ENCODE data around the gene ID2. TPM values are rescaled to one million over a fixed set of nuclear protein-coding genes. Genes with fewer than 3 reads are reported as not detected.

Gene ID2
- total and polyA plus RNA-seq, 2 of the 13 experiments (the other 11 are each of a cell fraction or from before 2014, with no cell fraction given): 214 to 719 TPM

- BruUV-seq (replicated peaks): no TSS peak
- peak overlapping the region; percentile 100 for H3K27ac ChIP-seq (ENCODE audit: extremely low read length, insufficient read depth, low read length)
- in situ Hi-C loops (cut with HindIII; ENCODE audit: extremely low pct_ligation_motif_present, low pct_unique_long_range_greater_than_20kb): no loop called here
- TF ChIP-seq CREB1 (IDR thresholded peaks at IDR 0.05) (no peak), CREB1 (CRISPR knock-in tag; IDR thresholded peaks at IDR 0.05) (no peak), NFYB (CRISPR knock-in tag; IDR thresholded peaks at IDR 0.05) (no peak), MBD4 (IDR thresholded peaks at IDR 0.05; ENCODE audit: borderline replicate concordance, low read length) (0 out of 2 replicates have a peak, but pooled peaks have one; percentile 57), HNRNPK (IDR thresholded peaks at IDR 0.05; ENCODE audit: low read depth, low read length, poor library complexity, severe bottlenecking) (peak; percentile 90), UBTF (CRISPR knock-in tag; IDR thresholded peaks at IDR 0.05) (no peak), U2AF1 (optimal IDR thresholded peaks at IDR 0.05; ENCODE audit: low read depth, low read length) (no peak), ARNT (IDR thresholded peaks at IDR 0.05) (no peak), HMG20B (CRISPR knock-in tag; conservative IDR thresholded peaks at IDR 0.05) (no peak; the same call in 1 of the 2 replicates), ZNF3 (CRISPR knock-in tag; IDR thresholded peaks at IDR 0.05) (no peak), PCBP1 (IDR thresholded peaks at IDR 0.05; ENCODE audit: borderline replicate concordance, low read depth, low read length) (peak; percentile 99), STAG1 (CRISPR knock-in tag; IDR thresholded peaks at IDR 0.05) (no peak; the same call in 1 of the 2 replicates), PHB2 (IDR thresholded peaks at IDR 0.05; ENCODE audit: partially characterized antibody) (no peak), FOXA3 (CRISPR knock-in tag; IDR thresholded peaks at IDR 0.05) (peak; percentile 52; the same call in 1 of the 2 replicates), NFIB (CRISPR knock-in tag; IDR thresholded peaks at IDR 0.05; ENCODE audit: borderline replicate concordance) (no peak), ZBTB4 (CRISPR knock-in tag; IDR thresholded peaks at IDR 0.05; ENCODE audit: borderline replicate concordance) (no peak), ZNF530 (CRISPR knock-in tag; IDR thresholded peaks at IDR 0.05; ENCODE audit: low read depth) (no peak), SAP130 (CRISPR knock-in tag; IDR thresholded peaks at IDR 0.05; ENCODE audit: low read depth) (peak; percentile 76; the same call in 1 of the 2 replicates), ATF3 (CRISPR knock-in tag; IDR thresholded peaks at IDR 0.05) (no peak)
Observed at GRCh38 chr2:8680822-8681760, 765 bp upstream of the ID2 start.

More at GRCh38 chr2:8680822-8681760, 765 bp upstream of the ID2 start:
- Histone ChIP-seq H3K4me2 (ENCODE audit: low read depth, low read length) (peak overlapping the region; percentile 99), H3K4me3 (replicated peaks in 1 of 3; ENCODE audit: insufficient read depth in 1 of 3, low read depth in 2 of 3, low read length in 3 of 3) (peak overlapping the region; percentile 65 to 94 (median 79)), H3K36me3 (replicated peaks in 1 of 2; ENCODE audit: control insufficient read depth in 1 of 2, insufficient read depth in 2 of 2, low read length in 2 of 2) (no peaks in the 10 kb centered on the region), H3K79me2 (ENCODE audit: insufficient read depth, low read length) (peaks cover 36% of the 10 kb centered on the region), H2AFZ (ENCODE audit: low read length) (no peak overlapping the region), H3K4me1 (ENCODE audit: insufficient read depth, low read length) (peaks cover 33% of the 10 kb centered on the region), H3K9ac (ENCODE audit: insufficient read depth, low read depth, low read length) (peak overlapping the region; percentile 100), H3K27me3 (ENCODE audit: control insufficient read depth in 1 of 2, insufficient read depth in 2 of 2, low read length in 2 of 2) (peaks cover 0 to 8% of the 10 kb centered on the region in 2 experiments; a peak in 1 of 5 replicates), H4K20me1 (ENCODE audit: insufficient read depth, low read length) (peaks cover 21% of the 10 kb centered on the region), H3K9me3 (ENCODE audit: low read length) (no peaks in the 10 kb centered on the region)
- FAIRE-seq (no peak), DNase-seq (ENCODE audit: low spot score) (peak; percentile 78), ATAC-seq (0 out of 3 replicates have a peak, but pooled peaks have one; percentile 1)
- ChIA-PET CTCF (ENCODE audit: low intra/inter-chr PET ratio, low total read pairs) (no interaction called here), POLR2A (interaction anchor here (0.7 to 7.2 kb wide), 61 partner anchors 9 to 1253 kb away, joined by 3 to 354 read pairs (median 7); no protein-coding TSS in a partner anchor)
- intact Hi-C loops (cut with micrococcal nuclease; ENCODE audit: unreplicated experiment): loop anchor here (1.0 to 5.0 kb wide), 7 partner anchors 48 to 1584 kb away; no protein-coding TSS in a partner anchor
- 1% methylated on average over 30 of the region's 30 CpGs for WGBS (ENCODE audit: low lambda C conversion rate)

Measured in HepG2 (cell line).